ENCODE data around the gene HAX1. TPM values are rescaled to one million over a fixed set of nuclear protein-coding genes. Genes with fewer than 3 reads are reported as not detected.

The HAX1 gene
- total and polyA plus RNA-seq, 2 of the 8 experiments (the other 6 are each of a cell fraction or from before 2014, with no cell fraction given) = 82.2 to 115 TPM

- no peak overlapping the region for H4K5ac ChIP-seq (ENCODE audit: insufficient read length, low read depth, low read length)
- DNase-seq (ENCODE audit: low read depth in 1 of 2, low spot score in 2 of 2) (no peak), FAIRE-seq (no peak)
- no peak overlapping the region for H2BK12ac ChIP-seq (ENCODE audit: low read depth, low read length)
- no peak overlapping the region for H2BK120ac ChIP-seq (replicated peaks; ENCODE audit: low read depth, low read length)
- no peak overlapping the region for H3K56ac ChIP-seq (replicated peaks; ENCODE audit: insufficient read length, low read depth, low read length)
- ChIA-PET CTCF (ENCODE audit: partially characterized antibody) (interaction anchor here (0.5 to 1.3 kb wide), 4 partner anchors 8 to 81 kb away, joined by 3 to 5 read pairs (median 3); no protein-coding TSS in a partner anchor), POLR2A (ENCODE audit: partially characterized antibody) (interaction anchor here (0.9 to 1.4 kb wide), 5 partner anchors 9 to 45 kb away, joined by 3 to 7 read pairs (median 3); partner anchors contain the start of gene UBAP2L)
- H2AK5ac ChIP-seq (ENCODE audit: low read depth, low read length) = no peak overlapping the region
- H3K23ac ChIP-seq (ENCODE audit: insufficient read length) = no peak overlapping the region
- H3K18ac ChIP-seq (ENCODE audit: extremely low read depth, low read length) = no peak overlapping the region
- H3K27me3 ChIP-seq (replicated peaks in 1 of 4; ENCODE audit: control insufficient read depth in 3 of 4, extremely low read depth in 1 of 4, insufficient read depth in 3 of 4, low read length in 3 of 4) = no peaks in the 10 kb centered on the region
- no peak overlapping the region for H3K4ac ChIP-seq (replicated peaks; ENCODE audit: insufficient read length, low read depth, low read length)
- no peak overlapping the region for H2BK20ac ChIP-seq (ENCODE audit: low read length)
- no peak overlapping the region for H2AFZ ChIP-seq (ENCODE audit: low read length)
- H3K14ac ChIP-seq (ENCODE audit: insufficient read length) = no peak overlapping the region
- H3K4me3 ChIP-seq (ENCODE audit: extremely low read depth in 1 of 4, insufficient read depth in 2 of 4, low read depth in 3 of 4, low read length in 4 of 4) = no peak overlapping the region
- peaks cover 38 to 87% (median 75%) of the 10 kb centered on the region in 4 experiments for H3K36me3 ChIP-seq (ENCODE audit: control insufficient read depth in 2 of 4, insufficient read depth in 4 of 4, low read length in 3 of 4)
- peaks cover 2 to 3% of the 10 kb centered on the region in 2 experiments for H4K20me1 ChIP-seq (replicated peaks in 1 of 2; ENCODE audit: control insufficient read depth in 1 of 2, insufficient read depth in 2 of 2, low read length in 2 of 2)
- no peak overlapping the region for H4K91ac ChIP-seq (replicated peaks; ENCODE audit: insufficient read length, low read length)
- no peaks in the 10 kb centered on the region; the same call in none of the 2 replicates for H3K79me1 ChIP-seq (ENCODE audit: low read depth, low read length)
- H3K9ac ChIP-seq (replicated peaks in 1 of 4; ENCODE audit: extremely low read depth in 1 of 4, low read depth in 3 of 4, low read length in 3 of 4) = no peak overlapping the region
- no peaks in the 10 kb centered on the region; the same call in 1 of the 2 replicates for H3K23me2 ChIP-seq (ENCODE audit: low read depth, low read length)
- no peaks in the 10 kb centered on the region for H3K4me1 ChIP-seq (replicated peaks in 1 of 4; ENCODE audit: control insufficient read depth in 3 of 4, insufficient read depth in 4 of 4, low read length in 3 of 4)
- no peak overlapping the region for H2BK15ac ChIP-seq (ENCODE audit: low read length)
- H3K9me3 ChIP-seq (ENCODE audit: insufficient read depth in 2 of 2, low read depth in 1 of 2, low read length in 1 of 2) = no peaks in the 10 kb centered on the region
- 74% methylated on average over 4 of the region's 4 CpGs; no CpG with 5 or more reads in 1 of the 2 experiments for WGBS, 2 experiments (ENCODE audit: extremely low coverage in 1 of 2, insufficient coverage in 1 of 2, insufficient read length in 1 of 2, insufficient replicate concordance in 2 of 2, low coverage in 1 of 2, low lambda C conversion rate in 2 of 2, missing lambda C conversion rate in 1 of 2)
- H3K4me2 ChIP-seq (ENCODE audit: insufficient read depth in 1 of 2, low read depth in 2 of 2, low read length in 2 of 2) = no peak overlapping the region
- no peak overlapping the region for H2BK5ac ChIP-seq (ENCODE audit: low read depth, low read length)
- no peak overlapping the region for H3K27ac ChIP-seq (ENCODE audit: low read depth, low read length)
- no peak for TF ChIP-seq USF2 (IDR thresholded peaks at IDR 0.05; ENCODE audit: low read length)
- H3K79me2 ChIP-seq (ENCODE audit: control insufficient read depth in 1 of 2, insufficient read depth in 2 of 2, low read length in 2 of 2) = no peaks in the 10 kb centered on the region; a peak in 1 of 4 replicates
- no peak overlapping the region for H4K8ac ChIP-seq (ENCODE audit: extremely low read depth, insufficient read depth, low read length)
Observed at GRCh38 chr1:154265586-154265985, 6.8 kb upstream of the HAX1 start.

Data from H1 (cell line).